ENCODE data around the gene C2CD2. TPM values are rescaled to one million over a fixed set of nuclear protein-coding genes. Genes with fewer than 3 reads are reported as not detected.

Gene C2CD2
- total and polyA plus RNA-seq, 2 of the 8 experiments (the other 6 are each of a cell fraction or from before 2014, with no cell fraction given), result 10.4 to 13.0 TPM

GRCh38 chr21:41884501-41885030, 69.3 kb downstream of the C2CD2 start:
- ChIA-PET POLR2A (ENCODE audit: partially characterized antibody) (interaction anchor here (0.9 to 1.8 kb wide), 3 partner anchors 11 to 17 kb away, joined by 3 to 5 read pairs (median 3); no protein-coding TSS in a partner anchor), CTCF (ENCODE audit: partially characterized antibody) (interaction anchor here (0.6 to 2.3 kb wide), 3 partner anchors 11 to 22 kb away, joined by 3 to 9 read pairs (median 3); no protein-coding TSS in a partner anchor)
- TF ChIP-seq, protein P1, sequence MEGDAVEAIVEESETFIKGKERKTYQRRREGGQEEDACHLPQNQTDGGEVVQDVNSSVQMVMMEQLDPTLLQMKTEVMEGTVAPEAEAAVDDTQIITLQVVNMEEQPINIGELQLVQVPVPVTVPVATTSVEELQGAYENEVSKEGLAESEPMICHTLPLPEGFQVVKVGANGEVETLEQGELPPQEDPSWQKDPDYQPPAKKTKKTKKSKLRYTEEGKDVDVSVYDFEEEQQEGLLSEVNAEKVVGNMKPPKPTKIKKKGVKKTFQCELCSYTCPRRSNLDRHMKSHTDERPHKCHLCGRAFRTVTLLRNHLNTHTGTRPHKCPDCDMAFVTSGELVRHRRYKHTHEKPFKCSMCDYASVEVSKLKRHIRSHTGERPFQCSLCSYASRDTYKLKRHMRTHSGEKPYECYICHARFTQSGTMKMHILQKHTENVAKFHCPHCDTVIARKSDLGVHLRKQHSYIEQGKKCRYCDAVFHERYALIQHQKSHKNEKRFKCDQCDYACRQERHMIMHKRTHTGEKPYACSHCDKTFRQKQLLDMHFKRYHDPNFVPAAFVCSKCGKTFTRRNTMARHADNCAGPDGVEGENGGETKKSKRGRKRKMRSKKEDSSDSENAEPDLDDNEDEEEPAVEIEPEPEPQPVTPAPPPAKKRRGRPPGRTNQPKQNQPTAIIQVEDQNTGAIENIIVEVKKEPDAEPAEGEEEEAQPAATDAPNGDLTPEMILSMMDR (IDR thresholded peaks at IDR 0.05; ENCODE audit: control extremely low read depth in 1 of 3, insufficient read depth in 1 of 3, low read depth in 1 of 3, low read length in 3 of 3), result peak in 1 of 3 experiments; percentile 0; a peak in 1 of 4 replicates
- no peak for TF ChIP-seq CHD1 (IDR thresholded peaks at IDR 0.05; ENCODE audit: low read depth, low read length)
- Histone ChIP-seq H4K91ac (replicated peaks; ENCODE audit: insufficient read length, low read length) (no peak overlapping the region), H2BK12ac (ENCODE audit: low read depth, low read length) (0 out of 2 replicates have a peak overlapping the region, but pooled peaks have one; percentile 9), H3K14ac (ENCODE audit: insufficient read length) (no peak overlapping the region), H2BK20ac (ENCODE audit: low read length) (no peak overlapping the region), H3K23me2 (ENCODE audit: low read depth, low read length) (peaks cover 1% of the 10 kb centered on the region; the same call in 1 of the 2 replicates), H2BK120ac (replicated peaks; ENCODE audit: low read depth, low read length) (no peak overlapping the region), H3K9me3 (ENCODE audit: insufficient read depth in 2 of 2, low read depth in 1 of 2, low read length in 1 of 2) (no peaks in the 10 kb centered on the region), H3K9ac (replicated peaks in 1 of 4; ENCODE audit: extremely low read depth in 1 of 4, low read depth in 3 of 4, low read length in 3 of 4) (no peak overlapping the region), H2AFZ (ENCODE audit: low read length) (no peak overlapping the region), H3K4me1 (replicated peaks in 1 of 4; ENCODE audit: control insufficient read depth in 3 of 4, insufficient read depth in 4 of 4, low read length in 3 of 4) (peaks cover 0 to 11% (median 4%) of the 10 kb centered on the region in 4 experiments; a peak in 4 of 7 replicates), H3K79me2 (ENCODE audit: control insufficient read depth in 1 of 2, insufficient read depth in 2 of 2, low read length in 2 of 2) (no peaks in the 10 kb centered on the region), H3K27me3 (replicated peaks in 1 of 4; ENCODE audit: control insufficient read depth in 3 of 4, extremely low read depth in 1 of 4, insufficient read depth in 3 of 4, low read length in 3 of 4) (no peaks in the 10 kb centered on the region), H3K4me3 (ENCODE audit: extremely low read depth in 1 of 4, insufficient read depth in 2 of 4, low read depth in 3 of 4, low read length in 4 of 4) (no peak overlapping the region), H2BK5ac (ENCODE audit: low read depth, low read length) (0 out of 2 replicates have a peak overlapping the region, but pooled peaks have one; percentile 16), H3K79me1 (ENCODE audit: low read depth, low read length) (no peaks in the 10 kb centered on the region), H3K56ac (replicated peaks; ENCODE audit: insufficient read length, low read depth, low read length) (no peak overlapping the region), H2AK5ac (ENCODE audit: low read depth, low read length) (no peak overlapping the region), H3K27ac (ENCODE audit: low read depth, low read length) (no peak overlapping the region), H4K20me1 (replicated peaks in 1 of 2; ENCODE audit: control insufficient read depth in 1 of 2, insufficient read depth in 2 of 2, low read length in 2 of 2) (no peaks in the 10 kb centered on the region), H3K23ac (ENCODE audit: insufficient read length) (no peak overlapping the region), H4K8ac (ENCODE audit: extremely low read depth, insufficient read depth, low read length) (no peak overlapping the region), H4K5ac (ENCODE audit: insufficient read length, low read depth, low read length) (no peak overlapping the region), H3K4me2 (ENCODE audit: insufficient read depth in 1 of 2, low read depth in 2 of 2, low read length in 2 of 2) (no peak overlapping the region), H3K4ac (replicated peaks; ENCODE audit: insufficient read length, low read depth, low read length) (no peak overlapping the region), H3K18ac (ENCODE audit: extremely low read depth, low read length) (no peak overlapping the region), H3K36me3 (ENCODE audit: control insufficient read depth in 2 of 4, insufficient read depth in 4 of 4, low read length in 3 of 4) (no peaks in the 10 kb centered on the region), H2BK15ac (ENCODE audit: low read length) (no peak overlapping the region)
- FAIRE-seq, result no peak
- 89% methylated on average over 17 of the region's 19 CpGs; no CpG with 5 or more reads in 1 of the 2 experiments for WGBS, 2 experiments (ENCODE audit: extremely low coverage in 1 of 2, insufficient coverage in 1 of 2, insufficient read length in 1 of 2, insufficient replicate concordance in 2 of 2, low coverage in 1 of 2, low lambda C conversion rate in 2 of 2, missing lambda C conversion rate in 1 of 2)
- DNase-seq (ENCODE audit: low read depth in 1 of 2, low spot score in 2 of 2), result no peak
